Activated CD8-positive, alpha-beta memory T cell treated with anti-CD3 and anti-CD28 coated beads for 24 hours (primary cell): ENCODE measurements around the gene KLF8.

ENCODE experiments used
- DNase-seq: peaks from one replicate; pipeline ENCODE4 v3.0.0-alpha.2; 2020

The KLF8 gene

GRCh38 chrX:56310581-56310980 lies 78.4 kb downstream of the KLF8 start:
- DNase-seq = no peak

GRCh38 chrX:56313308-56313707 lies 81.2 kb downstream of the KLF8 start:
- no peak for DNase-seq

DNA sequence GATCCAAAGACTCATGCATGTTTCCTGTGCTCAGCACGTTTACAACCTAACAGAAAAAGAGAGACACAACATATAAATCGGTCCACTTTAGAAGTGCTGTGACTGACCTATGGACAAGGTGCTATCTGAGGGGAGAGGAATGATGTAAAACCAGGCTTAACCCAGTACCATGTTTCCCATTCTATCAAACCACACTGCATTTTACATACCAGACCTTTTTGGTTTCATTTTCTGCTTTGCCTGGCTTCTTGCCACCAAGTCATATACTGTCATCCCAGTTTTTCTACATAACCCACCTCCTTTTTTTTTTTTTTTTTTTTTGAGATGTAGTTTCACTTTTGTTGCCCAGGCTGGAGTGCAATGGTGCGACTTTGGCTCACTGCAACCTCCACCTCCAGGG lies 82.2 kb downstream of the KLF8 start:
- DNase-seq = no peak

GRCh38 chrX:56318076-56318475 lies 85.9 kb downstream of the KLF8 start:
- DNase-seq = no peak

DNA sequence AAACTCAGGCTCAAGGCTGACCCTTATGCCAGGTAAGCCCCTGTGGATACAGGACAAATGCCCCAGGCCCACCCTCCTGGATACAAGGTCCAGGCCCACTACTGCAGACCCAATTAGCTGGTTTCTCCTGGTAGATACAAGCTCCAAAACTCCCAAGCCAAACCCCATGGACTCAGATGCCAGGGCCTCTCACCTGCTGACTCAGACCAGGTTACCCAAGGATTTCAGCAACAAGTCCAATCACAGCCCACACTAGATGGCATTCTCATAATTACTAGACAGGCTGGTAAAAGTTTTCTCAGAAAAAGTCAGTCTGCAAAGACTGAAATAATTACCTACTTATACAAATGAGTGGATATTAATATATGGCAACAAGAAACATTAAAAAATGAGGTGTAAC lies 87.0 kb downstream of the KLF8 start:
- no peak for DNase-seq
